Retinal pigment epithelial cell (primary cell): ENCODE measurements around the gene ANKS1A.

Experiments used
- DNase-seq: peaks from one replicate; pipeline ENCODE4 v3.0.0-alpha.2; 2010; ENCODE audit warnings: low read depth
- H3K4me3 ChIP-seq: 2 replicates; pipeline ENCODE4 v1.5.1; 2011; ENCODE audit warnings: mild to moderate bottlenecking, low read length, control low read depth, moderate library complexity
- CTCF ChIP-seq: conservative IDR thresholded peaks from 2 replicates; pipeline ENCODE4 v1.5.1; 2011; ENCODE audit warnings: low read depth, low read length, control low read depth, inconsistent platforms

The ANKS1A gene

GRCh38 chr6:35089216-35089934 lies 200.3 kb downstream of the ANKS1A start:
- no peak overlapping the region for H3K4me3 ChIP-seq
- DNase-seq = no peak
- TF ChIP-seq CTCF = no peak

GRCh38 chr6:35089935-35090505 lies 201.0 kb downstream of the ANKS1A start:
- TF ChIP-seq CTCF = no peak
- no peak overlapping the region for H3K4me3 ChIP-seq
- DNase-seq = peak; percentile 96

GRCh38 chr6:35090734-35091133 lies 201.7 kb downstream of the ANKS1A start:
- DNase-seq = no peak
- no peak for TF ChIP-seq CTCF
- no peak overlapping the region for H3K4me3 ChIP-seq

- no peak overlapping the region for H3K4me3 ChIP-seq
- TF ChIP-seq CTCF = no peak
- DNase-seq = no peak
Observed at GRCh38 chr6:35091346-35092083, 202.5 kb downstream of the ANKS1A start.

- TF ChIP-seq CTCF = no peak
- DNase-seq = no peak
- H3K4me3 ChIP-seq = no peak overlapping the region
Observed at GRCh38 chr6:35092362-35093117, 203.5 kb downstream of the ANKS1A start.

GRCh38 chr6:35093118-35093445 lies 204.0 kb downstream of the ANKS1A start:
- DNase-seq = no peak
- no peak for TF ChIP-seq CTCF
- H3K4me3 ChIP-seq = no peak overlapping the region
